Keratinocyte (primary cell): Measurements from ENCODE around the gene CDC42EP4.

Experiments used
- CTCF ChIP-seq, 3 experiments: IDR thresholded peaks in 1 of 3; conservative IDR thresholded peaks in 1 of 3; optimal IDR thresholded peaks in 1 of 3; 2 replicates in 2 of 3; 3 replicates in 1 of 3; pipeline versions ENCODE3 to v1.5.1; 2011; ENCODE audit warnings: low read length in 3 of 3, mild to moderate bottlenecking in 3 of 3, moderate library complexity in 2 of 3, control low read depth in 1 of 3, inconsistent platforms in 1 of 3; ENCODE audit not compliant: insufficient read depth in 2 of 3; ENCODE audit errors: extremely low read depth in 1 of 3
- EZH2 ChIP-seq: IDR thresholded peaks from one replicate; pipeline ENCODE4 v1.6.1; 2012; ENCODE audit warnings: inconsistent platforms, mild to moderate bottlenecking, low read length, moderate library complexity

GRCh38 chr17:73331060-73331459 is 19.3 kb upstream of the CDC42EP4 start:
- TF ChIP-seq EZH2 (no peak), CTCF (optimal IDR thresholded peaks at IDR 0.05 in 1 of 3, IDR thresholded peaks at IDR 0.05 in 1 of 3, conservative IDR thresholded peaks at IDR 0.05 in 1 of 3; ENCODE audit: extremely low read depth in 1 of 3, insufficient read depth in 2 of 3, low read length in 3 of 3) (no peak)
